HG03066 (cell line): ENCODE results near the gene DNAJC1.
"Not testable (repeated sequence)": the region's sequence is repeated elsewhere in the genome, so short reads cannot be mapped to it uniquely, and the experiment has no call there.

Source experiments
- ATAC-seq: cut with Tn5 transposase; IDR thresholded peaks from one replicate; pipeline ENCODE4 v1.9.1; 2021; ENCODE audit warnings: low read depth; ENCODE audit not compliant: unreplicated experiment

Gene DNAJC1

GRCh38 chr10:21832821-21833130, 170.8 kb downstream of the DNAJC1 start:
- ATAC-seq, result no peak

GRCh38 chr10:21831986-21832820, 171.3 kb downstream of the DNAJC1 start:
- ATAC-seq, result no peak

GRCh38 chr10:21830037-21830436, 173.5 kb downstream of the DNAJC1 start:
- no peak for ATAC-seq

- ATAC-seq, result no peak
Measured at GRCh38 chr10:21827308-21827707, 176.2 kb downstream of the DNAJC1 start.

GRCh38 chr10:21826725-21827124, 176.8 kb downstream of the DNAJC1 start:
- ATAC-seq, result no peak

GRCh38 chr10:21825345-21825744, 178.2 kb downstream of the DNAJC1 start:
- ATAC-seq, result no peak

GRCh38 chr10:21824409-21824808, 179.1 kb downstream of the DNAJC1 start:
- ATAC-seq, result no peak

GRCh38 chr10:21823617-21824016, 179.9 kb downstream of the DNAJC1 start:
- no peak for ATAC-seq

- ATAC-seq, result not testable (repeated sequence)
Measured at GRCh38 chr10:21822273-21822672, 181.3 kb downstream of the DNAJC1 start.

GRCh38 chr10:21820952-21821351, 182.6 kb downstream of the DNAJC1 start:
- ATAC-seq, result no peak

- not testable (repeated sequence) for ATAC-seq
Measured at GRCh38 chr10:21818416-21818815, 185.1 kb downstream of the DNAJC1 start.

GRCh38 chr10:21814866-21815265, 188.7 kb downstream of the DNAJC1 start:
- ATAC-seq, result no peak

GRCh38 chr10:21813946-21814345, 189.6 kb downstream of the DNAJC1 start:
- ATAC-seq, result no peak

- ATAC-seq, result no peak
Measured at GRCh38 chr10:21811245-21811585, 192.3 kb downstream of the DNAJC1 start.

- no peak for ATAC-seq
Measured at GRCh38 chr10:21810582-21811244, 192.8 kb downstream of the DNAJC1 start.

- ATAC-seq, result no peak
Measured at GRCh38 chr10:21808550-21808949, 195.0 kb downstream of the DNAJC1 start.

GRCh38 chr10:21807180-21807579, 196.3 kb downstream of the DNAJC1 start:
- no peak for ATAC-seq

- ATAC-seq, result no peak
Measured at GRCh38 chr10:21803374-21803773, 200.2 kb downstream of the DNAJC1 start.

- no peak for ATAC-seq
Measured at GRCh38 chr10:21801609-21802008, 201.9 kb downstream of the DNAJC1 start.

- no peak for ATAC-seq
Measured at GRCh38 chr10:21797984-21798765, 205.4 kb downstream of the DNAJC1 start.

- ATAC-seq, result no peak
Measured at GRCh38 chr10:21797533-21797932, 206.0 kb downstream of the DNAJC1 start.
